HG02870 (cell line): ENCODE measurements around the gene ACSBG1.

Experiments
- ATAC-seq: cut with Tn5 transposase; IDR thresholded peaks from one replicate; pipeline ENCODE4 v1.9.1; 2021; ENCODE audit warnings: mild to moderate bottlenecking, moderate library complexity; ENCODE audit not compliant: unreplicated experiment

Gene ACSBG1

GRCh38 chr15:78234515-78235040 lies at the start of gene ACSBG1:
TSS of gene ACSBG1 (minus strand) at chr15:78234565. CDS start at chr15:78234501, 64 bp downstream.
- ATAC-seq, result no peak

GRCh38 chr15:78282324-78282723 lies 48.0 kb upstream of the ACSBG1 start:
- no peak for ATAC-seq

GRCh38 chr15:78280319-78281072 lies 46.1 kb upstream of the ACSBG1 start:
- no peak for ATAC-seq

GRCh38 chr15:78276064-78276943 lies 41.9 kb upstream of the ACSBG1 start:
- no peak for ATAC-seq

- ATAC-seq, result no peak
Observed at GRCh38 chr15:78274994-78275393, 40.6 kb upstream of the ACSBG1 start.

- ATAC-seq, result no peak
Observed at GRCh38 chr15:78272776-78273175, 38.4 kb upstream of the ACSBG1 start.

GRCh38 chr15:78272316-78272715 lies 38.0 kb upstream of the ACSBG1 start:
- no peak for ATAC-seq

GRCh38 chr15:78266806-78267205 lies 32.4 kb upstream of the ACSBG1 start:
- ATAC-seq, result no peak

- no peak for ATAC-seq
Observed at GRCh38 chr15:78266229-78266628, 31.9 kb upstream of the ACSBG1 start.

GRCh38 chr15:78265752-78266224 lies 31.4 kb upstream of the ACSBG1 start:
- no peak for ATAC-seq

GRCh38 chr15:78265137-78265460 lies 30.7 kb upstream of the ACSBG1 start:
- ATAC-seq, result no peak

GRCh38 chr15:78264304-78265136 lies 30.2 kb upstream of the ACSBG1 start, which contains the start of gene DNAJA4:
TSS of gene DNAJA4 (plus strand) at chr15:78264562. CDS start at chr15:78264764, 202 bp downstream.
- ATAC-seq, result no peak

GRCh38 chr15:78263907-78264303 lies 29.5 kb upstream of the ACSBG1 start:
- no peak for ATAC-seq

- no peak for ATAC-seq
Observed at GRCh38 chr15:78263351-78263781, 29.0 kb upstream of the ACSBG1 start.

GRCh38 chr15:78261062-78261461 lies 26.7 kb upstream of the ACSBG1 start:
- no peak for ATAC-seq

GRCh38 chr15:78260489-78260888 lies 26.1 kb upstream of the ACSBG1 start:
- no peak for ATAC-seq

- ATAC-seq, result no peak
Observed at GRCh38 chr15:78259232-78259631, 24.9 kb upstream of the ACSBG1 start.

GRCh38 chr15:78257681-78258080 lies 23.3 kb upstream of the ACSBG1 start:
- ATAC-seq, result no peak

- no peak for ATAC-seq
Observed at GRCh38 chr15:78256044-78256437, 21.7 kb upstream of the ACSBG1 start.

- no peak for ATAC-seq
Observed at GRCh38 chr15:78255421-78256043, 21.2 kb upstream of the ACSBG1 start.
